NB4 (cell line): ENCODE data around the gene DNAJA2.

Experiments
- CTCF ChIP-seq: IDR thresholded peaks from one replicate; pipeline ENCODE4 v1.5.1; 2012; ENCODE audit warnings: low read depth, low read length
- MYC ChIP-seq: IDR thresholded peaks from 2 replicates; pipeline ENCODE4 v1.6.1; 2011; ENCODE audit warnings: low read depth, low read length
- POLR2A ChIP-seq: IDR thresholded peaks from 2 replicates; pipeline ENCODE4 v1.6.1; 2011; ENCODE audit warnings: mild to moderate bottlenecking; ENCODE audit not compliant: insufficient read length; ENCODE audit errors: extremely low read depth

- TF ChIP-seq CTCF (no peak), POLR2A (no peak), MYC (no peak)
Measured at GRCh38 chr16:46916980-46917379, 56.5 kb downstream of the DNAJA2 start.
